HEK293 (cell line): ENCODE measurements around the gene HIGD2A.

ENCODE experiments used
- IKZF3 ChIP-seq: fragments of 450-650 bp; IDR thresholded peaks from 2 replicates; pipeline ENCODE4 v1.5.0; 2018; ENCODE audit warnings: missing biosample characterization, mild to moderate bottlenecking, missing genetic modification characterization, moderate library complexity
- KLF1 ChIP-seq: fragments of 450-650 bp; formaldehyde crosslinking; IDR thresholded peaks from 2 replicates; pipeline ENCODE4 v1.5.1; 2016; ENCODE audit warnings: missing biosample characterization, missing genetic modification characterization
- KLF10 ChIP-seq: fragments of 450-650 bp; IDR thresholded peaks from 2 replicates; pipeline ENCODE4 v1.5.1; 2018; ENCODE audit warnings: missing biosample characterization, mild to moderate bottlenecking, missing genetic modification characterization
- KLF9 ChIP-seq: fragments of 450-650 bp; formaldehyde crosslinking; IDR thresholded peaks from 2 replicates; pipeline ENCODE4 v1.5.1; 2016; ENCODE audit warnings: missing biosample characterization, missing genetic modification characterization, low read depth
- MYNN ChIP-seq: fragments of 450-650 bp; formaldehyde crosslinking; IDR thresholded peaks from 2 replicates; pipeline ENCODE4 v1.5.1; 2016; ENCODE audit warnings: missing biosample characterization, missing genetic modification characterization, borderline replicate concordance
- SP2 ChIP-seq: fragments of 450-650 bp; formaldehyde crosslinking; IDR thresholded peaks from 2 replicates; pipeline ENCODE4 v1.5.1; 2016; ENCODE audit warnings: missing biosample characterization, missing genetic modification characterization
- YY1 ChIP-seq: fragments of 450-650 bp; formaldehyde crosslinking; IDR thresholded peaks from 2 replicates; pipeline ENCODE4 v1.5.1; 2018; ENCODE audit warnings: missing biosample characterization, missing genetic modification characterization
- YY2 ChIP-seq: fragments of 450-650 bp; formaldehyde crosslinking; IDR thresholded peaks from 2 replicates; pipeline ENCODE4 v1.5.1; 2016; ENCODE audit warnings: missing biosample characterization, missing genetic modification characterization
- ZBTB20 ChIP-seq: fragments of 450-650 bp; formaldehyde crosslinking; IDR thresholded peaks from 2 replicates; pipeline ENCODE4 v1.5.1; 2016; ENCODE audit warnings: missing biosample characterization, missing genetic modification characterization
- ZBTB49 ChIP-seq: fragments of 450-650 bp; formaldehyde crosslinking; IDR thresholded peaks from 2 replicates; pipeline ENCODE4 v1.5.1; 2016; ENCODE audit warnings: missing biosample characterization, missing genetic modification characterization, low read depth
- ZFHX2 ChIP-seq: fragments of 450-650 bp; formaldehyde crosslinking; conservative IDR thresholded peaks from 2 replicates; pipeline ENCODE4 v1.5.1; 2016; ENCODE audit warnings: missing biosample characterization, missing genetic modification characterization
- ZNF10 ChIP-seq: fragments of 450-650 bp; formaldehyde crosslinking; IDR thresholded peaks from 2 replicates; pipeline ENCODE4 v1.5.1; 2017; ENCODE audit warnings: missing biosample characterization, missing genetic modification characterization
- ZNF132 ChIP-seq: fragments of 450-650 bp; formaldehyde crosslinking; IDR thresholded peaks from 2 replicates; pipeline ENCODE4 v1.5.1; 2017; ENCODE audit warnings: missing biosample characterization, missing genetic modification characterization, borderline replicate concordance
- ZNF146 ChIP-seq: fragments of 450-650 bp; formaldehyde crosslinking; IDR thresholded peaks from 2 replicates; pipeline ENCODE4 v1.5.1; 2016; ENCODE audit warnings: missing biosample characterization, missing genetic modification characterization
- ZNF174 ChIP-seq: fragments of 450-650 bp; formaldehyde crosslinking; IDR thresholded peaks from 2 replicates; pipeline ENCODE4 v1.5.0; 2017; ENCODE audit warnings: missing biosample characterization, mild to moderate bottlenecking, missing genetic modification characterization
- ZNF175 ChIP-seq: fragments of 450-650 bp; formaldehyde crosslinking; IDR thresholded peaks from 2 replicates; pipeline ENCODE4 v1.5.1; 2016; ENCODE audit warnings: missing biosample characterization, missing genetic modification characterization
- ZNF202 ChIP-seq: fragments of 450-650 bp; formaldehyde crosslinking; IDR thresholded peaks from 2 replicates; pipeline ENCODE4 v1.5.1; 2016; ENCODE audit warnings: missing biosample characterization, missing genetic modification characterization, borderline replicate concordance
- ZNF223 ChIP-seq: fragments of 450-650 bp; formaldehyde crosslinking; IDR thresholded peaks from 2 replicates; pipeline ENCODE4 v1.5.1; 2016; ENCODE audit warnings: missing biosample characterization, missing genetic modification characterization
- ZNF24 ChIP-seq: fragments of 450-650 bp; formaldehyde crosslinking; IDR thresholded peaks from 2 replicates; pipeline ENCODE4 v1.5.1; 2016; ENCODE audit warnings: missing biosample characterization, missing genetic modification characterization
- ZNF302 ChIP-seq: fragments of 450-650 bp; formaldehyde crosslinking; IDR thresholded peaks from 2 replicates; pipeline ENCODE4 v1.5.1; 2016; ENCODE audit warnings: missing biosample characterization, missing genetic modification characterization, low read depth
- ZNF341 ChIP-seq: fragments of 450-650 bp; formaldehyde crosslinking; IDR thresholded peaks from 2 replicates; pipeline ENCODE4; 2016; ENCODE audit warnings: low read depth, missing biosample characterization, missing genetic modification characterization
- ZNF529 ChIP-seq: fragments of 450-650 bp; formaldehyde crosslinking; IDR thresholded peaks from 2 replicates; pipeline ENCODE4 v1.5.1; 2017; ENCODE audit warnings: missing genetic modification characterization, missing biosample characterization; ENCODE audit not compliant: insufficient replicate concordance
- ZNF664 ChIP-seq: fragments of 450-650 bp; formaldehyde crosslinking; IDR thresholded peaks from 2 replicates; pipeline ENCODE4 v1.5.1; 2016; ENCODE audit warnings: missing biosample characterization, missing genetic modification characterization
- ZNF692 ChIP-seq: fragments of 450-650 bp; formaldehyde crosslinking; IDR thresholded peaks from 2 replicates; pipeline ENCODE4 v1.5.1; 2016; ENCODE audit warnings: missing biosample characterization, missing genetic modification characterization
- ZNF76 ChIP-seq: fragments of 450-650 bp; formaldehyde crosslinking; IDR thresholded peaks from 2 replicates; pipeline ENCODE4; 2016; ENCODE audit warnings: low read depth, missing biosample characterization, missing genetic modification characterization, borderline replicate concordance
- ZNF837 ChIP-seq: fragments of 450-650 bp; formaldehyde crosslinking; IDR thresholded peaks from 2 replicates; pipeline ENCODE4 v1.5.1; 2016; ENCODE audit warnings: missing biosample characterization, missing genetic modification characterization
- ZNF843 ChIP-seq: fragments of 450-650 bp; formaldehyde crosslinking; IDR thresholded peaks from 2 replicates; pipeline ENCODE4 v1.5.1; 2016; ENCODE audit warnings: missing biosample characterization, missing genetic modification characterization
- ZXDB ChIP-seq: fragments of 450-650 bp; formaldehyde crosslinking; IDR thresholded peaks from 2 replicates; pipeline ENCODE4 v1.5.1; 2016; ENCODE audit warnings: missing biosample characterization, missing genetic modification characterization
- TF ChIP-seq, protein P1 (sequence below): fragments of 450-650 bp; formaldehyde crosslinking; IDR thresholded peaks from 2 replicates; pipeline ENCODE4 v1.5.1; 2016; ENCODE audit warnings: missing biosample characterization, missing genetic modification characterization
- TF ChIP-seq, protein P2 (sequence below): fragments of 450-650 bp; formaldehyde crosslinking; IDR thresholded peaks from 2 replicates; pipeline ENCODE4 v1.5.1; 2016; ENCODE audit warnings: missing biosample characterization, missing genetic modification characterization

The HIGD2A gene

GRCh38 chr5:176365351-176366231 is 23.0 kb upstream of the HIGD2A start, which contains the start of gene ARL10 (continued):
- TF ChIP-seq ZNF174 (tag by site-specific recombination) (no peak), ZBTB20 (tag by site-specific recombination) (peak; percentile 96), ZNF10 (tag by site-specific recombination) (peak; percentile 76), ZNF302 (no peak), ZNF529 (tag by site-specific recombination) (no peak), MYNN (no peak), YY2 (tag by site-specific recombination) (no peak), ZNF175 (tag by site-specific recombination) (no peak), YY1 (peak; percentile 26; the same call in 1 of the 2 replicates), KLF10 (tag by site-specific recombination) (no peak; the same call in 1 of the 2 replicates), ZFHX2 (peak; percentile 29; the same call in 1 of the 2 replicates), ZNF341 (peak; percentile 69), ZNF692 (peak; percentile 13; the same call in 1 of the 2 replicates), ZNF146 (tag by site-specific recombination) (no peak), ZNF76 (tag by site-specific recombination) (peak; percentile 56; the same call in 1 of the 2 replicates), IKZF3 (no peak), ZNF132 (tag by site-specific recombination) (no peak), ZNF843 (tag by site-specific recombination) (no peak), ZNF202 (tag by site-specific recombination) (no peak), KLF9 (tag by site-specific recombination) (peak; percentile 53; the same call in 1 of the 2 replicates), ZNF24 (no peak), SP2 (tag by site-specific recombination) (peak; percentile 57), ZXDB (0 out of 2 replicates have a peak, but pooled peaks have one; percentile 5), ZNF837 (tag by site-specific recombination) (no peak), ZBTB49 (tag by site-specific recombination) (no peak), KLF1 (tag by site-specific recombination) (peak; percentile 26; the same call in 1 of the 2 replicates), ZNF223 (tag by site-specific recombination) (no peak), ZNF664 (tag by site-specific recombination) (no peak)
- TF ChIP-seq, protein P1, sequence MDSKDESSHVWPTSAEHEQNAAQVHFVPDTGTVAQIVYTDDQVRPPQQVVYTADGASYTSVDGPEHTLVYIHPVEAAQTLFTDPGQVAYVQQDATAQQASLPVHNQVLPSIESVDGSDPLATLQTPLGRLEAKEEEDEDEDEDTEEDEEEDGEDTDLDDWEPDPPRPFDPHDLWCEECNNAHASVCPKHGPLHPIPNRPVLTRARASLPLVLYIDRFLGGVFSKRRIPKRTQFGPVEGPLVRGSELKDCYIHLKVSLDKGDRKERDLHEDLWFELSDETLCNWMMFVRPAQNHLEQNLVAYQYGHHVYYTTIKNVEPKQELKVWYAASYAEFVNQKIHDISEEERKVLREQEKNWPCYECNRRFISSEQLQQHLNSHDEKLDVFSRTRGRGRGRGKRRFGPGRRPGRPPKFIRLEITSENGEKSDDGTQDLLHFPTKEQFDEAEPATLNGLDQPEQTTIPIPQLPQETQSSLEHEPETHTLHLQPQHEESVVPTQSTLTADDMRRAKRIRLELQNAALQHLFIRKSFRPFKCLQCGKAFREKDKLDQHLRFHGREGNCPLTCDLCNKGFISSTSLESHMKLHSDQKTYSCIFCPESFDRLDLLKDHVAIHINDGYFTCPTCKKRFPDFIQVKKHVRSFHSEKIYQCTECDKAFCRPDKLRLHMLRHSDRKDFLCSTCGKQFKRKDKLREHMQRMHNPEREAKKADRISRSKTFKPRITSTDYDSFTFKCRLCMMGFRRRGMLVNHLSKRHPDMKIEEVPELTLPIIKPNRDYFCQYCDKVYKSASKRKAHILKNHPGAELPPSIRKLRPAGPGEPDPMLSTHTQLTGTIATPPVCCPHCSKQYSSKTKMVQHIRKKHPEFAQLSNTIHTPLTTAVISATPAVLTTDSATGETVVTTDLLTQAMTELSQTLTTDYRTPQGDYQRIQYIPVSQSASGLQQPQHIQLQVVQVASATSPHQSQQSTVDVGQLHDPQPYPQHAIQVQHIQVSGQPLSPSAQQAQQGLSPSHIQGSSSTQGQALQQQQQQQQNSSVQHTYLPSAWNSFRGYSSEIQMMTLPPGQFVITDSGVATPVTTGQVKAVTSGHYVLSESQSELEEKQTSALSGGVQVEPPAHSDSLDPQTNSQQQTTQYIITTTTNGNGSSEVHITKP (tag by site-specific recombination) = no peak
- TF ChIP-seq, protein P2, sequence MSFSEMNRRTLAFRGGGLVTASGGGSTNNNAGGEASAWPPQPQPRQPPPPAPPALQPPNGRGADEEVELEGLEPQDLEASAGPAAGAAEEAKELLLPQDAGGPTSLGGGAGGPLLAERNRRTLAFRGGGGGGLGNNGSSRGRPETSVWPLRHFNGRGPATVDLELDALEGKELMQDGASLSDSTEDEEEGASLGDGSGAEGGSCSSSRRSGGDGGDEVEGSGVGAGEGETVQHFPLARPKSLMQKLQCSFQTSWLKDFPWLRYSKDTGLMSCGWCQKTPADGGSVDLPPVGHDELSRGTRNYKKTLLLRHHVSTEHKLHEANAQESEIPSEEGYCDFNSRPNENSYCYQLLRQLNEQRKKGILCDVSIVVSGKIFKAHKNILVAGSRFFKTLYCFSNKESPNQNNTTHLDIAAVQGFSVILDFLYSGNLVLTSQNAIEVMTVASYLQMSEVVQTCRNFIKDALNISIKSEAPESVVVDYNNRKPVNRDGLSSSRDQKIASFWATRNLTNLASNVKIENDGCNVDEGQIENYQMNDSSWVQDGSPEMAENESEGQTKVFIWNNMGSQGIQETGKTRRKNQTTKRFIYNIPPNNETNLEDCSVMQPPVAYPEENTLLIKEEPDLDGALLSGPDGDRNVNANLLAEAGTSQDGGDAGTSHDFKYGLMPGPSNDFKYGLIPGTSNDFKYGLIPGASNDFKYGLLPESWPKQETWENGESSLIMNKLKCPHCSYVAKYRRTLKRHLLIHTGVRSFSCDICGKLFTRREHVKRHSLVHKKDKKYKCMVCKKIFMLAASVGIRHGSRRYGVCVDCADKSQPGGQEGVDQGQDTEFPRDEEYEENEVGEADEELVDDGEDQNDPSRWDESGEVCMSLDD (tag by site-specific recombination) = no peak
